Spleen (tissue), 7 donors: ENCODE measurements around the gene GNG14.

ENCODE experiments used
- CTCF ChIP-seq, 11 experiments: fragments of 200-600 bp in 7 of 11; fragments of 450-650 bp in 4 of 11; sonication (generic) in 4 of 11; IDR thresholded peaks in 8 of 11; conservative IDR thresholded peaks in 3 of 11; 1 replicate in 7 of 11; 2 replicates in 4 of 11; pipeline versions ENCODE4 v1.4.0 to v1.8.0; 2016 to 2021; ENCODE audit warnings: antibody characterized with exemption in 11 of 11, inconsistent platforms in 4 of 11, mild to moderate bottlenecking in 1 of 11
- POLR2A ChIP-seq, 3 donors: fragments of 450-650 bp; IDR thresholded peaks; one replicate each; pipeline ENCODE4 v1.5.1; 2017; ENCODE audit warnings: antibody characterized with exemption in 3 of 3, mild to moderate bottlenecking in 1 of 3
- POLR2AphosphoS5 ChIP-seq, 3 donors: sonication (generic); formaldehyde crosslinking; IDR thresholded peaks; one replicate each; pipeline ENCODE4 v1.5.1; 2017; ENCODE audit warnings: antibody characterized with exemption in 3 of 3
- donor health status: DM: no; HTN: no; CAD: no; lungs with moderate emphysema.
- donor health status: DM: no; HTN: no; CAD: no.
- donor health status: DM: no; HTN: no; CAD: no.

GRCh38 chr19:12648088-12648487 lies 39.7 kb upstream of the GNG14 start:
- no peak for TF ChIP-seq POLR2A (IDR thresholded peaks at IDR 0.05)
- peak in 3 of 11 experiments; percentile 16 to 21 (median 20) for TF ChIP-seq CTCF (IDR thresholded peaks at IDR 0.05 in 8 of 11, conservative IDR thresholded peaks at IDR 0.05 in 3 of 11)
- peak in 1 of 3 donors; percentile 32 for TF ChIP-seq POLR2AphosphoS5 (IDR thresholded peaks at IDR 0.05)
